Stromal cell of bone marrow (primary cell): Measurements from ENCODE around the gene KLKB1.

Experiments used
- DNase-seq: peaks from one replicate; pipeline ENCODE4 v3.0.0-alpha.2; 2012; ENCODE audit warnings: low read depth

Gene KLKB1

DNA sequence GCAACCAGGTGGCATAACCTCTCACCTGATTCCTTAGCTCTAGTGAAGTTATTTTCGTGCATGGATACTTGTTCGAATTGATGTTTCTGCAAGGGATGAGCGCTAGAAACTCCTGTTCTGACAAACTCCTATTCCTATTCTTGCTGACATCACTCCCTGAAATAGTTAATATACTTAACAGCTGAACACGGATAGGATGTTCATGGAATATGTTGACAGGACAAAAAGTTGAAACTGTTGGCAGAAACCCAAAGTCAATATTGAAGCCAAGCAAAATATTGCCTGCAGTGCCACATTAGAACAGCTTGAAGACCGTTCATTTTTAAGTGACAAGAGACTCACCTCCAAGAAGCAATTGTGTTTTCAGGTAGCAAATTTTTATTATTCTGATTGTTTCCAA is at the start of gene KLKB1:
Gene KLKB1, plus strand, starts transcription at position 287 of the 400 bp plus-strand sequence. CDS start 689 bp downstream, outside the sequence.
- DNase-seq, result peak; percentile 6

DNA sequence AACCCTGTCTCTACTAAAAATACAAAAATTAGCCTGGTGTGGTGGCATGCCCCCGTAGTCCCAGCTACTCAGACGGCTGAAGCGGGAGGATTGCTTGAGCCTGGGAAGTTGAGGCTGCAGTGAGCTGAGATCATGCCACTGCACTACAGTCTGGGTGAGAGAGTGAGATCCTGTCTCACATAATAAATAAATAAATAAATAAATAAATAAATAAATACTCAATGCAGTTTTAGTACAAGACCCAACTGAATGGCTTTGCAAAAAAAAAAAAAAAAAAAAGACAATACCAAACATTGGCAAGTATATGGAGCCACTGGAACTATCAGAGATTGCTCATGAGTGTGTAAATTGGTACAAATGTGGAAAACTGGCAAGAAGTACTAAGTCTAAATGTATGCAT is 39.2 kb upstream of the KLKB1 start:
- no peak for DNase-seq

DNA sequence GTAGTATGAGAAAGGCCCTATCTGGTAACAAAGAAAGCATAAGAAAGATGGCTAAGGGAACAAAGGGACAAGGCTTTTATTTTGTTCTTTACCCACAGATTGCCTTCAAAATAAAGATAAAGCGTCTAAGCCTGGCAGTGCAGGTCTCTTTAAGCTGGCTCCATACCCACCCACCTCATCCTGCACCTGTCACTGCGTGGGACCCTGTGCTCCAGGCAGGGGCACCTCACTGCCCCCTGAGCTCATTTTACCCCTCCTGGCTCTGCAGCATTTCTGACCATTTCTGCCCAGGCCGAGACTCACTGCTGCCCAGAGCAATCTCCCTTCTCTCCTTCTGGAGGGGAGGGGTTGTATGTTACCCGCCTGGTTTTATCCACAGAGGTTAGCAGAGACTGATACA is 37.7 kb upstream of the KLKB1 start:
- DNase-seq, result no peak

DNA sequence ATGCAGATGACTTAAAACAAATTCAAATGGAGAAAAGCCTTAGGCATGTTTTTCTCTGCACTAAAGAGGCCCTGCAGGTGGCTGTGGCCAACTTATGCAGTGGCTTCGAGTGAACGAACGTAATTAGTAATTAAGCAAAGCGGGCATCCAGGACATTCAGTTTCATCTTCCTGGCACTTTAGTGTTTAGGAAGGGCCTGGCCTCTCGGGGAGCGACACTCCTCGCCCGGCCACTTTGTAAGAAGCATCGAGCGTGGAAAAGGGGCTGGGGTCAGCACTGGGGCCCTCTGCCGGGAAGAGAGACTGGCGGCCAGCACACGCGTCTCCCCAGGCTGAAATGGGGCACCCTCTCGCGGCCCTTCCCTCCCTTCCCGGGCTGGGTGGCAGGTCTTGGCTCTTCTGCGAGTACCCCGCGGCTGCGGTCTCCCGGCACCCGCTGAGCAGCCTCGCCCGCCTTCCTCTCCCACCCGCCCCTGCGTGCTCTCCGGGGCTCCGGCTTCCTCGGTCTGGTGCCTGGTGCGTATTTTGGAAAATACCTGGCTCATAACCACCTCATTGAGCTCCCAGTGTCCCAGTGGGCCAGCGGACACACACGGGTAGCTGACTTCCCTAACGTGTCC is 36.6 kb upstream of the KLKB1 start:
- DNase-seq, result no peak

DNA sequence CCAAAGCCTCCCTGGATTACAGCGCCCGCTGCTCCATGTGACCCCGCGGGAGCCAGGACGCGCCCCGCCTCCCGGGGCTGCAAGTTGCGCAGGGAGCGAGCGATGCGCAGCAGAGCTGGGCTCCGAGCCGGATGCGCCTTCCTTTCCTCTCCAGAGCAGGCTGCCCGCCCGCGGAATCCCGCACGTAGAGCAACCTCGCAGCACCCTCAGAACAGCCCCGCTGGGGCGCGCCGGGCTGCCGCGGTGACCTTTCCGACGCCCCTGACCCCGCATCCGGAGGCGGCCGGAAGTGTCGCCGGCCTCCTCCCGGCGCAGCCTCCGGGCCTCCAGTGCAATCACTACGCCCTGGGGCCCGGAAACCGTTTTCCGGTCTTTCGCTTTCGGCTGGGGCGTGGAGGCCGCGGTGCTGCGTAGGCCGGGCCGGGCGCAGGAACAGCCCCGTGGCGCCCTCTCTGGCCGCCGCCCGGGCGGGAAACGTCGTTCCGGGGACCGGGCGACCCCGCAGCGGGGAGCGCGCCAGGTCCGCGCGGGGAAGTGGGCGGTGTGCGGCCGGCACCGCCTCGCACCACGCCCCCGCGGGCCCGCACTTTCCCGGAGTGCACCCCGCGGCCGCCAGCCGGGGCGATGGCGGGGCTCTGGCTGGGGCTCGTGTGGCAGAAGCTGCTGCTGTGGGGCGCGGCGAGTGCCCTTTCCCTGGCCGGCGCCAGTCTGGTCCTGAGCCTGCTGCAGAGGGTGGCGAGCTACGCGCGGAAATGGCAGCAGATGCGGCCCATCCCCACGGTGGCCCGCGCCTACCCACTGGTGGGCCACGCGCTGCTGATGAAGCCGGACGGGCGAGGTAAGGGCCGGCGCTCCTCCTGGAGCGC is 35.9 kb upstream of the KLKB1 start, which contains the start of gene CYP4V2:
Gene CYP4V2, plus strand, starts transcription at position 368 of the 866 bp plus-strand sequence. Its CDS starts 257 bp downstream, at position 625.
- DNase-seq, result peak; percentile 61

DNA sequence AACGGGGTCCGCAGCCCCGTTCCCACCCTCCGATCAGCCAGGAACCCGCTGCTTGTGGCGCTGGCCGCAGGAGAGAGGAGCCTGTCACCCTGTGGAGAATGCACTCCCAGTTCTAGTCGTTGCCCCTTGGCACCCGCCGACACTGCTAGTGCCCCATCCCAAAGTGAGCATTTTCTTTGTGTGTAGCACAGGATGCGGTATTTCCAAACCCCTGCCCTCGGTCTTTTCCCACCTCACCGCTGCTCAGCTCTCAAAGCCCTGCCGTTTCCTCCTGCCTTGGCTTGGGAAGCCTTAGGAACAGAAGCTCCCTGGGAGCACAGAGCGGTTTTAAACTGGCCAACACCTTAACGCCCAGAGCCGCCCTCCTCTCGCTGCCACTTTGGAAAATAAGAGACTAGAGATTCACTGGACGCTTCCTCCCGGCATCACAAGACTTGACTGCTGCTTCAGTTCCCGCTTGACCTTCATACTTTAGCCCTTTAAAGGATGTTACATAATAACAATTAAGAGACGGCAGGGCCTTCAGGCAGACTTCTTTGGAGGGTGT is 35.2 kb upstream of the KLKB1 start:
- no peak for DNase-seq

DNA sequence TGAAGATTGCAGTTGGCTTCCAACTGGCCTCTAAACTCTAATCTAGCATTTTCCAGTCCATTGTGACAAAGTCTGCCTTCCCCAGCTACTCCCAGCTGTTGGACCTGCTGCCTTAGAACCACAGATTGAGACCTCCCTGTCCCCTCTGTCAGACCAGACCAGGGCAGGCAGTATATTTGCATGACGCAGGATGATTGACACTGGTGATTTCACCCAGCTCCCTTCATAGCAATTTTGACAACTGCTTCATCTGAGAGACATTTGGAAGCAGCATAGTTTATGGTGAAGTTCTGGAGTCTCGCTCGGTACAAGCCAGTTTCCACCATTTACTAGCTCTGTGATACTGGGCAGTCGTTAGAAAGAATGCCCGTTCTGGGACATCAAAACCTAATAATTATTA is 33.5 kb upstream of the KLKB1 start:
- no peak for DNase-seq

DNA sequence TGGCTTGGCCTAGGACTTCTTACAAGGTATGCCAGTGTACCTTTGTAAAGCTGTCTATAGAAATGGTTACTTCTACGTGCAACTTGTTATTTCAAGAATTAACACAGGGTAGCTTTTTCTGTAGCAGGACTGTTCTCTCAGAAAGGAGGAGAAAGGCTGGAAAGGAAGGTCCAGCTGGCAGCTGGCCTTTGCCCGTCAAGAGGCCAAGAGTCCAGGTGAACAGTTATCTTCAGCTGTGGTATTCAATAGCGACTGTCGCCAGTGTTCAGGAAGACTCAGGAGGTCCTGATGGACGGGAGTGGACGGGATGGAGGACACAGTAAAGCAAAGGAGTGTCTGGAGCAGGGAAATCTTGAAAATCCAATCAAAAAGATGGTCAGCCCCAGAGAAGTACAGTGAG is 31.2 kb upstream of the KLKB1 start:
- DNase-seq, result no peak

DNA sequence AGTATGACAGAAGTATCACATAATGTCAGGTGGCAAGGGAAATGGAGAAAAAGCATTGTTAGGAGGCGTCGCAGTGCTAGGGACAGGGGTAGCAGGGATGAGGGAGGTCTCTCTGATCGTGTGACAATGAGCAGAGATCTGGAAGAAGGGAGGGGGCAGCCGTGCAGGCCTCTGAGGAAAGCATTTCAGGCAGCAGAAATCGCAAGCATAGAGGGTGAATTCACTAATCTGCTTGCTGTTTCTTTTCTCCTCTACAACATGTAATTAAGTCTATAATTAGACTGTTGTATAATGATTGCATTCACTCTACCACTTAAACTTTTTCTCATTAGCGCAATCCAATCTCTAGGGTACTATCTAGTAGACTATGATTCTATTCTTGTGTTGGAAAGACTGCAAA is 26.8 kb upstream of the KLKB1 start:
- DNase-seq, result no peak

DNA sequence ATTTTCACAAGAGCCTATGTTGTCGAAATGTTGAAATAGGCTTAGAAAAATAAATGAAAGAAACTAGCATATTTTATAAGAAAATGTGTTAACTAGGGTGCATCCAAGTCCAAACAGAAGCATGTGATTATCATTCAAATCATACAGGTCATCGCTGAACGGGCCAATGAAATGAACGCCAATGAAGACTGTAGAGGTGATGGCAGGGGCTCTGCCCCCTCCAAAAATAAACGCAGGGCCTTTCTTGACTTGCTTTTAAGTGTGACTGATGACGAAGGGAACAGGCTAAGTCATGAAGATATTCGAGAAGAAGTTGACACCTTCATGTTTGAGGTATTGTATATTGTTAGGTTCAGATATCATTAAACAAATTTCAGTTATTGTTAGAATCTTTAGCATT is 26.3 kb upstream of the KLKB1 start:
- no peak for DNase-seq

DNA sequence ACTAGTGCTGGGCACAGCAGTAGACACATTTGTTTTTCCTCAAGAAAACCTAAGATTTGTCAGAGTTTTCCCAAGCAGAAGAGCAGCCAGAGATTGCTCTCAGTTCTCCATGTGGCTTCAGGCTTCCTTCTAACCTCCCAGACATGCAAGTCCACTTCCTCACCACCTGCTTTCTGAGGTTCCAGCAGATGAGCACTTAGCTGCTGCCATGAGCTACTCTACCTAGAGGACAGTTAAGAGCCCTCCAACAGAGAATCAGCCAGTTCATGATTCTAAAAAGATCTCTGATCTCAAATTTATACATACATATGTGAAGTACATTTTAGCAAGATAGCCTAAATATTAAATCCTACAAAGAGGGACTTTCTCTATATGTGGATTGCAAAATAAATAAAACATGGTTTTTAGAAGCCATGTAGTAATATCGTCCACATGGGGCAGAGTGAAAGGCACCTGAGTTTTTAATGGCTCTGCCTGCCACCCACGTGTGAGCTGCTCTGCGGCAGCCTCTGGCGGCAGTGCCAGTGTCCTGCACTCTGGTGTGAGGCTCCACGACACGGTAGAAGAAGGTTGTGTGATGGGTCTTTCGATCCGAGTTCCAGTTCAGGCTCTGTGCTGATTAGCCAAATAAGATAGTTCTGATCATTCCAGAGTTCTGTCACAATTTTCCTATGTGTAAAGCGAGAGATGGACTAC is 25.6 kb upstream of the KLKB1 start:
- no peak for DNase-seq

DNA sequence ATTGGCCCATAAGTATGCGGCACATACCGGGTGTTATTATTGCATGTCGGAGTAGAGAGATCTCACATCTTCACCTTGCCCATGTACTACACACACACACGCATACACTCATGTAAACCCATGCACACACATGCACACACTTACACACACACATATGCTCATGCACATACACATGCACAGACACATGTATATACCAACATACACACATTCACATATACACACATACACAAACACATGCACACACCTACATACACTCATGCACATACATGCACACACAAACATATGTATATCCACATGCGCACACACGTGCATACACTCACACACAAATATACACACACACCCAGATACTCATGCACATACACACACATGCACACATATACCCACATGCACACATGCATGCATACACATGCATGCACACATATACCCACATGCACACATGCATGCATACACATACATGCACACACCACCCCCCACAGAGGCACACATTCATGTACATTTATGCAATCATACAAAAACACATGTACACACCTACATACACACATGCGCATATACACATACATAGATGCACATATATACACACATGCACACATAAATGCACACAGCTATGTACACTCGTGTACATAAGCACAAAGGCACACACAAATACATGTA is 24.7 kb upstream of the KLKB1 start:
- DNase-seq, result no peak

DNA sequence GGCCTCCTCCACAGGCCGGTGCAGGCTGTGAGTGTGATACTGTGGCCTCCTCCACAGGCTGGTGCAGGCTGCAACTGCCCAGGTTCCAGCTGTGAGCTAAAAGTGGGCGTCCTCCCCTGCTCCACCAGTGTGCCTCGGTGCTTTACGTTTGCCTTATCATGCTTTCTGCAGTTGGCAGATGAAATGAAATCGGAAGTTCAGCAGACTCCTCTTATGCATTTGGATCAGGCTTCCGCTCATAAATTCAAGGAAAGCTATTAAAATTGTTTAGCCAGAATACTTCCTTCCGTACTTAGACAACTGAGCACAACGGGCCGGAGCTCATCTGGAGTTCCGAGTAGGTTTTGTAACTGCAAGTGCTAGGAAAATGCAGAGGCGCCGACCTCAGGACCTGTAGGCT is 23.9 kb upstream of the KLKB1 start:
- DNase-seq, result no peak

DNA sequence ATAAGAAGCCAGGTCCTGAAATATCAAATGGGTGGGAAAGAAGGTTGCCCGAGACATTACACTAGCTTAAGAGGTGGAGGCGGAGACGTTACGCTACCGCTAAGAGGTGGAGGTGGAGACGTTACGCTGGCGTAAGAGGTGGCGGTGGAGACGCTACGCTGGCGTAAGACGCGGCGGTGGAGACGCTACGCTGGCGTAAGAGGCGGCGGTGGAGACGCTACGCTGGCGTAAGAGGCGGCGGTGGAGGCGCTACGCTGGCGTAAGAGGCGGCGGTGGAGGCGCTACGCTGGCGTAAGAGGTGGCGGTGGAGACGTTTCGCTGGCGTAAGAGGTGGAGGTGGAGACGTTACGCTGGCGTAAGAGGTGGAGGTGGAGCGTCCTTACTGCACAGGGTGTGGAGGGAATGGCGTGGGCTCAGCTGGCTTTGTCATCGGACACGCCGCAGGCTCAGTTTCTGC is 23.2 kb upstream of the KLKB1 start:
- DNase-seq, result no peak

DNA sequence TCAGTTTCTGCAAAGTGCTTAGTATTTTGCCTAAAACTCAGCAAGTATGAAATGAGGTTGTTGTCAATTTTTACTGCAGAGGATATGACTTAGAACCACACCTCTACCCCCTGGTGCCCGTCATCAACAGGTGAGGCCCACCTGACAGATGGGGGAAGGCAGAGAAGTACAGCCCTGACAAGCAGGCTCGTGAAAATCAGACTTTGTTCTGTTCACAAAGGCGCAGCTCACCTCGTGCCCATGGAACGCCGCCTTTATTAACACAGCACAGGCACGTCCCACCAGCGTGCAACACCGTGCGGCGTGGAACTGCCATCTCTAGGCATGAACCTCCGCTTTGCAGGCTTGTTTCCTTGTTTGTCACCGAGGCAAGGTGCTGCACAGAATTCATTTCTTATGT is 22.6 kb upstream of the KLKB1 start:
- DNase-seq, result no peak

DNA sequence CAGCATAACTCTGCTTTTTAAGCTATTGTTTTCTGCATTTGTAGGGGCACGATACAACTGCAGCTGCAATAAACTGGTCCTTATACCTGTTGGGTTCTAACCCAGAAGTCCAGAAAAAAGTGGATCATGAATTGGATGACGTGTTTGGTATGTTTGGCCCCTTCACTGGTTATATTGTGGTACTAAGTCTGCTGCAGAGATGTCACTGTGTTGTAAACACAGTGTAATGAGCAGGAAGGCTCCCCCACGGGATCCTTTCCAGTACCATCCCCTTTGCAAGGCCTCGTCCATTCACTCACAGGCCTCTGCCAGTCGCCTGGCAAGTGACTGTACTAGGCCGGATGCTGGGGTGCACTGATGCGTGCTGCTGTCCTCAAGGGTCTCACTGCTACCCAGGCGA is 22.2 kb upstream of the KLKB1 start:
- no peak for DNase-seq

DNA sequence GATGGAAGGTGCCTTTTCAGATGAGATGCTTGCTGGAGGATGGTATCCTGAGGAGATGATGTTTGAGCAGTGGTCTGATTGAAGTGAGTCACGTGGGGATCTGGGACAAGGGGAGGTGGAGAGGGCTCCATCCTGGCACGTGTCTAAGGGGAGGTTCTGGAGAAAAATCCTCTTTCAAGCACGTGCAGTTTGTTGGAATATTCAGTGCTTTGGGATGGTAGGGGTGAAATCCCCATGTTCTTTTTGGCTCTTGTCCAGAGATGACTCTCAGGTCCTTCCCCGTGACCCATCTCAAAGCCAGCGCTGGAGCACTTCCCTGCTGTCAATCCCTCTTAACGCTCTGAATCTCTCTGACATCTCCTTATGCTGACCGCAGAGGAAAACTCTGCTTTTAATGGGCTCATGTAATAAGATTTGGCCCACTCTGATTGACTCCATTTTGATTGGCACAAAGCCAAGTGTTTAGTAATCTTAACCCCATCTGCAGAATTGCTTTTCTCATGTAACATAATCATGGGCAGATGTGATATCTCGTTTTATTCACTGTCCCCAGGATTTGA is 10.8 kb upstream of the KLKB1 start:
- peak; percentile 9 for DNase-seq

DNA sequence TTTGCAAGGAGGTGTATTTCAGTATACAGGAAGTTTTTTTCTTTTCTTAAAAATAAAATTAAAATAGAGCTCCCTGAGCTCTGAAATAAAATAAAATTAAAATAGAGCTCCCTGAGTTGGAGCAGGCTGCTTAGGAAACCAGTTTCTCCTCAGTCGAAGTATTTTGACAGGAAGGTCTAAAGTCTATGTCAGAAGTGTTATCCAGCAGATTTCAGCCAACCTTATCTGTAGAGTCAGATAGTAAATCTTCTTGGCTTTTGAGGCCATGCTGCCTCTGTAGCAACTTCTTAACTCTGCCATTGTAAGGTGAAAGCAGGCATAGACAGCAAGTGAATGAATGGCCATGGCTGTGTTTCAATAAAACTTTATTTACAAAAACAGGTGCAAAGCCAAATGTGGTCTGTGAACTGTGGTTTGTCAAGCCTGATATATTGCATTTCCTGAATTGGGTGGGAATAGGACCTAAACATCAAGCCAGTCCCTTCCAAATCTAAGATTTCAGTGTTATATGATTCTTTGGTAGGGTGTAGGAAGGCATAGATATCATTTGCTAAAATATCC is 9.5 kb upstream of the KLKB1 start:
- no peak for DNase-seq

DNA sequence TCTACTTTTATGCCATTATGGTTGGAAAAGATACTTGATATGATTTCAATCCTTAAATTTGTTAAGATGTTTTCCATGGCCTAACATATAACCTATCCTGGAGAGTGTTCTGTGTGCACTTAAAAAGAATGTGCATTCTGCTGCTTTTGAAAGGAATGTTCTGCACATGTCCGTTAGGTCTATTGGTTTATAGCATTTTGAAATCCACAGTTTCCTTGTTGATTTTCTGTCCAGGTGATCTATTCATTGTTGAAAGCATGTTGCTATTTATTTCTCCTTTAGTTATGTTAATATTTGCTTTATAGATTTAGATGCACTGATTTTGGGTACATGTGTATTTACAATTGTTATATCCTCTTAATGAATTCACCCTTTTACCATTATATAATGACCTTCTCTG is 5.7 kb upstream of the KLKB1 start:
- no peak for DNase-seq

DNA sequence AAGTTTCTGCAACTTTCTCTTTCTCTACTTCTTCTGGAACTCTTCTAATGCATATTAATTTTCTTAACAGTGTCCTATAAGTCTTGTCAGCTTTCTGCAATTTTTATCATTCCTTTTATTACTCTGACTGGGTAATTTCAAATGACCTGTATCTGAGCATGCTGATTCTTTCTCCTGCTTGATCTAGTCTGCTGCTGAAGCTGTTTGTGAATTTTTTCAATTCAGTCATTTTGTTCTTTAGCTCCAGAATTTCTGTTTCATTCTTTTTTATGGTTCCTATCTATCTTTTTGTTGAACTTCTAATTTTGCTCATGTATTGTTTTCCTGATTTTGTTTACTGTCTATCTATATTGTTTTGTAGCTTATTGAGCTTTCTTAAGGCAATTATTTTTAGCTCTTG is 1.5 kb upstream of the KLKB1 start:
- DNase-seq, result no peak

DNA sequence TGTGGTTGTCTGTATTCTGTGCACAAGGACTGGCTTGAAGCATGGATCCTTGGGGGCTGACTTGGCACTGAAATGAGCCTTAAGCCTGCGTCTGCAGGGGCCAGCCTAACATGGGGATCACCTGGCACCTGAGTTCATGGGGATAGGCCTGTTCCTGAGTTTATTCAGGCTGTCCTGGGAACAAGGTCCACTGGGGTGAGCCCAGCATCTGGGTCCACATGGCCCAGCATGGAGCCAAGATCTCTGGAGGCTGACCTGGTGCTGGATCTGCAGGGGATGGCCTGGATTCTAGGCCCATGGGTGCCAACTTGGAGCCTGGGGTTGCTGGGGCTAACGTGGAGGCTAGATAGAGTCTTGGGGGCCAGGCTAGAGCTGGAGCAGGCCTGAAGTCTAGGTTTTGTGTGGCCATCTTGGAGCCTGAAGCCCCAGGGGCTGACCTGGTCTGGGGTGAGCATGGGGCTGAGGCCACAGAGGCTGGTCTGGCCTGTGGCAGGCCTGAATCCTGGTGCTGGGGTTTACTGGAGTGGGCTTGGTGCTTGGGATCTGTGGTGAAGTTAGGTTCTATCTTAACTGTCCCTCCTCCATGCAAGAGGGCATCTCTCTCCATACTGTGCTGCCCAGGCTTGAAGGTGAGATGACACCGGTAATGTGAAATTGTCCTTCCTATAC is 652 bp upstream of the KLKB1 start:
- no peak for DNase-seq
